Parathyroid adenoma (tissue), 2 donors: Measurements from ENCODE around the gene OR2T6.

ENCODE experiments used
- H2AFZ ChIP-seq: fragments of 300-600 bp; sonication (generic); one replicate; pipeline ENCODE4 v1.7.0; 2017; ENCODE audit warnings: antibody characterized with exemption, mild to moderate bottlenecking
- H3K27ac ChIP-seq: fragments of 300-600 bp; sonication (generic); one replicate; pipeline ENCODE4 v1.7.0; 2017
- H3K27me3 ChIP-seq: fragments of 300-600 bp; sonication (generic); one replicate; pipeline ENCODE4 v1.7.0; 2017; ENCODE audit warnings: low read length; ENCODE audit not compliant: control insufficient read depth, insufficient read depth
- H3K36me3 ChIP-seq: fragments of 300-600 bp; sonication (generic); one replicate; pipeline ENCODE4 v1.7.0; 2017; ENCODE audit warnings: low read length; ENCODE audit not compliant: control insufficient read depth, insufficient read depth
- H3K4me1 ChIP-seq: fragments of 300-600 bp; sonication (generic); one replicate; pipeline ENCODE4 v1.7.0; 2017; ENCODE audit warnings: control low read depth
- H3K4me2 ChIP-seq: fragments of 300-600 bp; sonication (generic); one replicate; pipeline ENCODE4 v1.7.0; 2017; ENCODE audit warnings: low read length
- H3K4me3 ChIP-seq: fragments of 300-600 bp; sonication (generic); one replicate; pipeline ENCODE4 v1.7.0; 2017; ENCODE audit warnings: low read depth, low read length
- H3K79me2 ChIP-seq: fragments of 300-600 bp; sonication (generic); one replicate; pipeline ENCODE4 v1.7.0; 2017; ENCODE audit warnings: control low read depth
- H3K9ac ChIP-seq: fragments of 300-600 bp; sonication (generic); one replicate; pipeline ENCODE4 v1.7.0; 2017; ENCODE audit warnings: mild to moderate bottlenecking
- H3K9me3 ChIP-seq: fragments of 300-600 bp; sonication (generic); one replicate; pipeline ENCODE4 v1.7.0; 2017; ENCODE audit warnings: low read length; ENCODE audit not compliant: control insufficient read depth
- CTCF ChIP-seq: fragments of 300-600 bp; sonication (generic); IDR thresholded peaks from one replicate; pipeline ENCODE4 v1.7.0; 2017; ENCODE audit warnings: antibody characterized with exemption, mild to moderate bottlenecking
- donor health status: primary hyperparathyroidism.

The OR2T6 gene

GRCh38 chr1:248375446-248375845 lies at the start of gene OR2T6:
Gene OR2T6, plus strand, starts transcription at chr1:248375746. Its CDS starts 11,863 bp downstream, at chr1:248387609.
- Histone ChIP-seq H3K79me2 (no peaks in the 10 kb centered on the region), H3K4me2 (no peak within 1 kb of the TSS), H3K27me3 (no peaks in the 10 kb centered on the region), H3K36me3 (no peaks in the 10 kb centered on the region), H3K9ac (no peak within 1 kb of the TSS), H2AFZ (no peak within 1 kb of the TSS), H3K9me3 (no peaks in the 10 kb centered on the region), H3K4me1 (no peaks in the 10 kb centered on the region), H3K4me3 (no peak within 1 kb of the TSS), H3K27ac (no peak within 1 kb of the TSS)
- TF ChIP-seq CTCF = no peak

DNA sequence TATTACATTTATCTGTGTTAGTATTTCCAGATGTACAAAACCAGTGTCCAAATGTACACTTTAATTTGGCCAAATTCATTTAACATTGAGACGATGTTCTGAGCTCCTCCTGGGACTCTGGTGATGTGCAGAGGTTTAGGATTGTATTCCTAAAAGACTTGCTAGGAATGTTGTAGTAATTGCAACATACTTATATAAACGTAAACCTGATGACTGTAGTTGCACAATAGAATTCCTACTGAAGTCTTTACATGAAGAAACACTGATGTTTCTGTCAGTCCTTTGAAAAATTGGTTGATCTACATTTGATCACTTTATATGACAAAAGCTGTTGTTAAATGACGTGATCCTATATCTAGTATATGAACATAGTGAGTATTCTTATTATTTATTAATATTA lies 32.1 kb upstream of the OR2T6 start:
- Histone ChIP-seq H3K4me3 (no peak overlapping the region), H3K9ac (no peak overlapping the region), H3K4me1 (no peaks in the 10 kb centered on the region), H3K36me3 (no peaks in the 10 kb centered on the region), H2AFZ (no peak overlapping the region), H3K79me2 (no peaks in the 10 kb centered on the region), H3K27ac (no peak overlapping the region), H3K4me2 (no peak overlapping the region), H3K27me3 (no peaks in the 10 kb centered on the region), H3K9me3 (no peaks in the 10 kb centered on the region)
- TF ChIP-seq CTCF = no peak

GRCh38 chr1:248348475-248348874 lies 27.1 kb upstream of the OR2T6 start, which contains the start of gene OR14C36:
Gene OR14C36, plus strand, starts transcription at chr1:248348775. Its CDS starts 0 bp downstream, at chr1:248348775.
- Histone ChIP-seq H3K27me3 (no peaks in the 10 kb centered on the region), H3K36me3 (no peaks in the 10 kb centered on the region), H3K4me3 (no peak within 1 kb of the TSS), H2AFZ (no peak within 1 kb of the TSS), H3K9me3 (no peaks in the 10 kb centered on the region), H3K79me2 (no peaks in the 10 kb centered on the region), H3K9ac (no peak within 1 kb of the TSS), H3K4me1 (no peaks in the 10 kb centered on the region), H3K4me2 (no peak within 1 kb of the TSS), H3K27ac (no peak within 1 kb of the TSS)
- TF ChIP-seq CTCF = no peak

- H3K9ac ChIP-seq = no peak overlapping the region
- no peak for TF ChIP-seq CTCF
- H2AFZ ChIP-seq = no peak overlapping the region
- no peaks in the 10 kb centered on the region for H3K27me3 ChIP-seq
- no peak overlapping the region for H3K27ac ChIP-seq
- H3K4me3 ChIP-seq = no peak overlapping the region
- no peak overlapping the region for H3K4me2 ChIP-seq
- H3K4me1 ChIP-seq = no peaks in the 10 kb centered on the region
- H3K36me3 ChIP-seq = no peaks in the 10 kb centered on the region
- no peaks in the 10 kb centered on the region for H3K79me2 ChIP-seq
- H3K9me3 ChIP-seq = no peaks in the 10 kb centered on the region
Observed at GRCh38 chr1:248359415-248359814, 16.1 kb upstream of the OR2T6 start.

GRCh38 chr1:248361121-248361715 lies 14.3 kb upstream of the OR2T6 start, which contains the start of gene OR2T4:
Gene OR2T4, plus strand, starts transcription at chr1:248361665. Its CDS starts 0 bp downstream, at chr1:248361665.
- H2AFZ ChIP-seq = no peak within 1 kb of the TSS
- H3K36me3 ChIP-seq = no peaks in the 10 kb centered on the region
- H3K4me2 ChIP-seq = no peak within 1 kb of the TSS
- no peaks in the 10 kb centered on the region for H3K27me3 ChIP-seq
- H3K79me2 ChIP-seq = no peaks in the 10 kb centered on the region
- TF ChIP-seq CTCF = no peak
- H3K4me1 ChIP-seq = no peaks in the 10 kb centered on the region
- no peaks in the 10 kb centered on the region for H3K9me3 ChIP-seq
- no peak within 1 kb of the TSS for H3K4me3 ChIP-seq
- H3K9ac ChIP-seq = no peak within 1 kb of the TSS
- H3K27ac ChIP-seq = no peak within 1 kb of the TSS
